HFF-Myc (cell line): Measurements from ENCODE around the gene IL25.

Experiments
- DNase-seq: peaks from one replicate; pipeline ENCODE4 v3.0.0-alpha.2; 2011; ENCODE audit warnings: low read depth; ENCODE audit errors: extremely low read depth
- H3K4me3 ChIP-seq: replicated peaks from 2 replicates; pipeline ENCODE4 v1.5.1; 2011; ENCODE audit warnings: low read depth, mild to moderate bottlenecking, control low read depth, low read length
- CTCF ChIP-seq: IDR thresholded peaks from 2 replicates; pipeline ENCODE4 v1.5.1; 2012; ENCODE audit warnings: mild to moderate bottlenecking, low read depth, low read length, control low read depth; ENCODE audit errors: missing control alignments

Gene IL25

GRCh38 chr14:23401291-23401690 is 28.7 kb downstream of the IL25 start:
- no peak for DNase-seq
- no peak for TF ChIP-seq CTCF

GRCh38 chr14:23402296-23403138 is 29.9 kb downstream of the IL25 start:
- TF ChIP-seq CTCF, result no peak
- DNase-seq, result no peak

More at GRCh38 chr14:23401291-23401690, 28.7 kb downstream of the IL25 start:
- no peak overlapping the region for H3K4me3 ChIP-seq

GRCh38 chr14:23403139-23403438 is 30.5 kb downstream of the IL25 start:
- TF ChIP-seq CTCF, result no peak
- no peak for DNase-seq
- no peak overlapping the region for H3K4me3 ChIP-seq

More at GRCh38 chr14:23402296-23403138, 29.9 kb downstream of the IL25 start:
- H3K4me3 ChIP-seq, result no peak overlapping the region

- TF ChIP-seq CTCF, result no peak
- no peak for DNase-seq
- no peak overlapping the region for H3K4me3 ChIP-seq
These were observed 31.3 kb downstream of the IL25 start for GRCh38 chr14:23403908-23404307.

GRCh38 chr14:23404331-23404900 is 31.8 kb downstream of the IL25 start:
- H3K4me3 ChIP-seq, result no peak overlapping the region
- no peak for TF ChIP-seq CTCF
- no peak for DNase-seq

GRCh38 chr14:23405096-23405495 is 32.5 kb downstream of the IL25 start:
- TF ChIP-seq CTCF, result no peak
- no peak for DNase-seq
- H3K4me3 ChIP-seq, result no peak overlapping the region

GRCh38 chr14:23405516-23406025 is 33.0 kb downstream of the IL25 start:
- no peak overlapping the region for H3K4me3 ChIP-seq
- DNase-seq, result no peak
- TF ChIP-seq CTCF, result no peak
